Fibroblast of mammary gland (primary cell): Measurements from ENCODE around the gene AFF3.
"Not testable (repeated sequence)": the region's sequence is repeated elsewhere in the genome, so short reads cannot be mapped to it uniquely, and the experiment has no call there.

Experiments used
- DNase-seq: peaks from one replicate; pipeline ENCODE4 v3.0.0-alpha.2; 2010; ENCODE audit warnings: low read depth
- H3K4me3 ChIP-seq: 2 replicates; pipeline ENCODE4 v1.5.1; 2011; ENCODE audit warnings: low read depth, mild to moderate bottlenecking, low read length, moderate library complexity; ENCODE audit not compliant: control insufficient read depth
- TF ChIP-seq, protein P1 (sequence below): conservative IDR thresholded peaks from 2 replicates; pipeline ENCODE4 v1.5.1; 2011; ENCODE audit warnings: low read depth, low read length, inconsistent platforms; ENCODE audit not compliant: control insufficient read depth, insufficient read depth

AFF3 gene

DNA sequence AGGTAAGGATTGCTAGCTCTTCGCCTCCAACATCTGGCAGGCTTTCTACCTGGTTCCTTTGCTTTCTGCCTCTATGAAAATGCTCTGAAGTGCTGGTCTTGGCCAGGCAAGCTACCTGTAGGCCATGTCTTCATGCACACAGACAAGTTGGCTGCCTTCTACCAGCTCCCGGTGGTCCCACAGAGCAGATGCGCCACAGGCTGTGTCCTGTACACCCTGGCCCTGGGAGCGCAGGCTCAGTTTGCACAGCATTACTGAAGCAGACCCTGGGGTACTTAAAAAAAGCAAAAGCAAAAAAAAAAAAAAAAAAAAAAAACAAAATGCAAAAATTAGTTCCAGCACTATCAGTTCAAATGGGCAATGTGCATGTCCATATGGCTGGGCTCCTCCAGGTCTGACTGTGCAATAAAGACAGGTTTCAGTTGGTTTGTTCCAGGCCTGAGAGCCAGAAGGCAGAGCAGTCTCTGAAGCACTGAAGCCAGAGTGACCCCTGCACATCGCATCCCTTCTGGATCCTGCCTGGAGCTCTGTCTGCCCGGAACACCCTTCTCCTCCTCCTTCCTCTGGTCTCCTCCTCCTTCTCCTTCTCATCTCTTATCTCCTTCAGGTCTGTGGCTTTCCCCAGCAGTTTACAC lies 364.6 kb downstream of the AFF3 start:
- TF ChIP-seq, protein P1, sequence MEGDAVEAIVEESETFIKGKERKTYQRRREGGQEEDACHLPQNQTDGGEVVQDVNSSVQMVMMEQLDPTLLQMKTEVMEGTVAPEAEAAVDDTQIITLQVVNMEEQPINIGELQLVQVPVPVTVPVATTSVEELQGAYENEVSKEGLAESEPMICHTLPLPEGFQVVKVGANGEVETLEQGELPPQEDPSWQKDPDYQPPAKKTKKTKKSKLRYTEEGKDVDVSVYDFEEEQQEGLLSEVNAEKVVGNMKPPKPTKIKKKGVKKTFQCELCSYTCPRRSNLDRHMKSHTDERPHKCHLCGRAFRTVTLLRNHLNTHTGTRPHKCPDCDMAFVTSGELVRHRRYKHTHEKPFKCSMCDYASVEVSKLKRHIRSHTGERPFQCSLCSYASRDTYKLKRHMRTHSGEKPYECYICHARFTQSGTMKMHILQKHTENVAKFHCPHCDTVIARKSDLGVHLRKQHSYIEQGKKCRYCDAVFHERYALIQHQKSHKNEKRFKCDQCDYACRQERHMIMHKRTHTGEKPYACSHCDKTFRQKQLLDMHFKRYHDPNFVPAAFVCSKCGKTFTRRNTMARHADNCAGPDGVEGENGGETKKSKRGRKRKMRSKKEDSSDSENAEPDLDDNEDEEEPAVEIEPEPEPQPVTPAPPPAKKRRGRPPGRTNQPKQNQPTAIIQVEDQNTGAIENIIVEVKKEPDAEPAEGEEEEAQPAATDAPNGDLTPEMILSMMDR: no peak
- no peak for DNase-seq
- H3K4me3 ChIP-seq: no peak overlapping the region

DNA sequence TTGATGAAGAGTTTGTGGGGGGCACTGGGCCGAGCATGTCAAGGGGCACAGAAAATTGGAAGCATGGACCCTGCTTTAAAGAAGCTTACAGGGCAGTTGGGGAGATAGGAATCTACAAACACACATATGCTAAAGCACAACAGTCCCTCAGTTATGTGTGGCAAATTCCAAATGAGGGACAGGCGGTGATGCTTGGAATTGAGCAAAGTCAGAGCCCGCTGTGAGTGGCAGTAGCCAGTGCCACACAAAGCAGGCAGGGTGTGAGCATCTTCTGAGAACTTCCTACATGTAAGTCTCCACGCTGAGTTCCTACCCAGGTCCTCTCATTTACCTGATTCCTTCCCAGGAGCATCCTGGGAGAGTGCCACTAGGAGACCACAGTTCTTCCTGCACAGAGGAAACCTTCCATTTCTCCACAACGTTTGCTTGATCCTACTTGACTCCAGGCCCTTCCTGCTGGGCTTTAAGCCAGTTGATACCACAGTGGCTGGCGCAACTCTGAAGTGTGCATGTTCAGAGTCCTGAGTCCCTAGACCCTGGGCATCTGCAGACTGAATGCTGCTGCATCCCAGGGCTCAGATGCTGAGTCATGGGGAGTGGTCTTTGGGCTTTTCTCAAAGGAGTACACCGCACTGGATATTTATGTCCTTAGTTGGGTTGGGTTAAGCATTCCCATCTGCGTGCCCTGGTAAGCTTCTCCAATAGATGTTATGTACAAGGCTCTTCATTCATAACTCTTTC lies 365.3 kb downstream of the AFF3 start:
- H3K4me3 ChIP-seq: no peak overlapping the region
- DNase-seq: peak; percentile 37
- TF ChIP-seq, protein P1: no peak

DNA sequence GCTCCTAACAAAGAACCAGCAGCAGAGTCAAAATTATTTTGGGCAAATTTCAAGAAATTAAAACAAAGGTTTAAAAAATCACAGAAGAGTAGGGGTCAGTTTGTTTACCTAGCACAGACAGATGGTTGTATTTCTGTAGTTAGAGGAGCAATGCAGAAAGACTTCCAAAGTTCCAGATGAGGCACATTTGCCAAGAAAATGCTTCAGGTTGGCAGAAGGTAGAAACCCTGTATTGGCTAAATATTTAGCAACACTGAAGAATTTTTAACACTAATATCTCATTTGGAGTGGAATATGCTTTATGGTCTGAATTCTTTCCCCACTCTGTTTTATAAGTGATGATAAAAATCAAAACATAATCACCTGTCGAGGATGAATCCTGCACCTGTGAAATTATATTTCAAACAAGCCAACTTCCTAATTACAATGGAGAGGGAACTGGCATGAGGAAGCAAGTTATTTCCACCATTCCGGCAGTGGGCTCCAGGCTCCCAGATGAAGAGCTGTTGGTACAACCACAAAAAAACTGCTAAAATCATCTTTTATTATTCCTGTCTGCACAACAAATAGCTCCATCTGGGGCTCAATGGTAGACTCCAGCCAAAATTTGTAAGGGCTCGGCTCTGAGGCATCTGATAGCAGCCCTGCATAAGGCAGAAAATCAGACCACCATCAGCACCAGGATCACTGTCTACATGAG lies 366.0 kb downstream of the AFF3 start:
- TF ChIP-seq, protein P1: no peak
- no peak for DNase-seq
- H3K4me3 ChIP-seq: no peak overlapping the region

DNA sequence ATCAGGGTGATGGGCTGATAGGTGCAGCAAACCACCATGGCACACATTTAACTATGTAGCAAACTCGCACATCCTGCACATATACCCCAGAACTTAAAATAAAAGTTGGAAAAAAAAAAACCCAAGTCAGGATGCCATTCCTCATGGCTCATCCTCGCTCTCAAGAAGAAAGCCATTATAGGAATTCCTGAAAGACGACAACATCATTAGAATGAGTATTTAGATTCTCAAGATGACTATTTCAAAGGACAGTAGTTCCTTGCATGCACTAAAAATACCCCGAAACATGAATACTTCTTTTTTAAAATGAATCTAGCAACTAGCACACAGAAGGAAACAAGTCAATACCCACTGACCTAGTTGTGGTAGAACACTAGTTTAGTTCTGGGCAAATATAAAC lies 366.8 kb downstream of the AFF3 start:
- H3K4me3 ChIP-seq: no peak overlapping the region
- TF ChIP-seq, protein P1: no peak
- peak; percentile 72 for DNase-seq

DNA sequence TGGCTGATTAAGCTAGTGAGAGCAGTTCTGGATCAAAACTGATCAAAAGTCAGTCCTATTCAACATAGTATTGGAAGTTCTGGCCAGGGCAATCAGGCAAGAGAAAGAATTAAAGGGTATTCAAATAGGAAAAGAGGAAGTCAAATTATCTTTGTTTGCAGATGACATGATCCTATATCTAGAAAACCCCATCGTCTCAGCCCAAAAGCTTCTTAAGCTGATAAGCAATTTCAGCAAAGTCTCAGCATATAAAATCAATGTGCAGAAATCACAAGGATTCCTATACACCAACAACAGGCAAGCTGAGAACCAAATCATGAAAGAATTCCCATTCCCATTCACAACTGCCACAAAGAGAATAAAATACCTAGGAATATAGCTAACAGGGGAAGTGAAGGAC lies 368.7 kb downstream of the AFF3 start:
- not testable (repeated sequence) for DNase-seq, H3K4me3 ChIP-seq

DNA sequence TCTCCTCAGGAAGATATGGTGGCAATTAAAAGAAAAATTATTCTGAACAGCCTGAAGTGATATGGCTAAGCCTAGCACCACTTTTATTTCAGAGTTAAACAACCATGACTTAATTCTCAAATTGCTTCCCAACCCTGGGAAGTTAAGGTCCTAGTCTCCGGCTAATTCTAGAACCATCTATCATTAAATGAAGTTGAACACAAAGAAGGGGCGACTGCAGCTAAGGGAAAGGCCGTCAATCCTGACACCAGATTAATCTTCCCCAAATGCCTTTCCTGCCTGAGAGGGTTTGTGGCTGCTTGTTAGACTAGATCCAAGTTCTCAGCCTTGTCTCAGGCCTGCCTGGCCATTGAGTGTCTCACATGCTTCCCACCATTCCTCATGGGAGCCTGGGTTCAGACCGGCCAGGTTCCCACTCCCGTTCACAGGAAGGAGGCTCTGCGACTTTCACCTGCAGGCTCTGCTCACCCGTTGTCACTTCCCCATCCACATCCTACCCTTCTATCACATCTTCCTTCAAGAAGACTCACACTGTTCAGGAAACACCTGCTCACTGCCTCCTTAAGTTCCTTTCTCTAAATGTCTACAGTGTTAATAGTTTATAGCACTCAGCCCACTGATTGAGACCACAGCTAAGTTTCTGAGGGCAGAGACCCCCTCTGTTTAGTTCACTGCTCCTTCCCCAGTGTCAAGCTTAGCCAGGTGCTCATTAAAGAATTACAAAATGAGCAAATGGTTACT lies 369.6 kb downstream of the AFF3 start:
- TF ChIP-seq, protein P1: no peak
- no peak overlapping the region for H3K4me3 ChIP-seq
- no peak for DNase-seq
